Middle frontal gyrus (tissue), 1 donor: Measurements from ENCODE around the gene SMARCB1.

Experiments used
- DNase-seq: peaks from one replicate; pipeline ENCODE4 v3.0.0-alpha.2; 2015; ENCODE audit warnings: low spot score; ENCODE audit errors: extremely low spot score

The SMARCB1 gene

DNA sequence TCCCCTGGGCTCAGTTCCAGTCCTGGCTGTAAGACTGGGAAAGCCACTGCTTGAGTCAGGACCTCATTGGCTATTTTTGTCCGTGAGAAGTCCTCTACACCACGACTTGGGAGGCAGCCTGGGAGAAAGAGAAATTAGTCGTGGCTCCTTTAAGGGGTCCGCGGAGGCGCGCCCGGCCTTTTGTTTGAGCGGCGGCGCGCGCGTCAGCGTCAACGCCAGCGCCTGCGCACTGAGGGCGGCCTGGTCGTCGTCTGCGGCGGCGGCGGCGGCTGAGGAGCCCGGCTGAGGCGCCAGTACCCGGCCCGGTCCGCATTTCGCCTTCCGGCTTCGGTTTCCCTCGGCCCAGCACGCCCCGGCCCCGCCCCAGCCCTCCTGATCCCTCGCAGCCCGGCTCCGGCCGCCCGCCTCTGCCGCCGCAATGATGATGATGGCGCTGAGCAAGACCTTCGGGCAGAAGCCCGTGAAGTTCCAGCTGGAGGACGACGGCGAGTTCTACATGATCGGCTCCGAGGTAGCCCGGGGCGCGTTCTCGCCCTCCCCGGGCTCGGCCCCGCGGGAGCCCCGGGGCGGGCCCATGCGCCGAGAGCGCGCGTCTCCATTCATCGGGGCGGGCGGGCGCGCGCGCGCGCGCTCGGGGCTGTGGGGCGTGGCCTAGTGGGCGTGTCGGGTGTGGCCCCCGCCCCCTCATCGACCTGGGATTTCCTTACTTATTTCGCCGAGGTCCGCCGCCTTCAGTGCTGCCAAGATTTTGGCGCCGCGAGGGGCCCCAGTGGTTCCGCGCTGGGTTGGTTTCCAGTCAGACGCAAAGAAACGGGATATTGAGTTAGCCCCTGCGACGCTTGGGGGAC, at the start of gene SMARCB1:
Gene SMARCB1, plus strand, starts transcription at position 215 of the 848 bp plus-strand sequence. Its CDS starts 204 bp downstream, at position 419.
- DNase-seq = peak; percentile 74

DNA sequence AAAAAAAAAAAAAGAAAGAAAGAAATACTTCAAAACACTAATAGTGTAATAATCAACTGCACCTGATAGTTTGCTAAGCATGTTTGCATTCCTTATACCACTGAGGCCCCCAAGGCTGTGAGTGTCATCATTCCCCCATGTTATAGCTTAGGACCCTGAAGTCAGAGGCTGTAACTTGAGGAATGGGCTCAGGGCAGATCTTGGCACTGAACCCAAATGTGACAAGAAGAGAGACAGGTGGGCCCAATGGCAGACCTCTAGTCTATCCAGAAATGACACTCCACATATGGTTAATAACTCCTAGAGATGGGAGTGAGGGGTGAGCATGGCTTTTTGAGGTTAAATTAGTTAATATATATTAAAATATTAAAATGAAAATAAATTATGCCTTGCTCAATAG, 49.1 kb upstream of the SMARCB1 start:
- no peak for DNase-seq

DNA sequence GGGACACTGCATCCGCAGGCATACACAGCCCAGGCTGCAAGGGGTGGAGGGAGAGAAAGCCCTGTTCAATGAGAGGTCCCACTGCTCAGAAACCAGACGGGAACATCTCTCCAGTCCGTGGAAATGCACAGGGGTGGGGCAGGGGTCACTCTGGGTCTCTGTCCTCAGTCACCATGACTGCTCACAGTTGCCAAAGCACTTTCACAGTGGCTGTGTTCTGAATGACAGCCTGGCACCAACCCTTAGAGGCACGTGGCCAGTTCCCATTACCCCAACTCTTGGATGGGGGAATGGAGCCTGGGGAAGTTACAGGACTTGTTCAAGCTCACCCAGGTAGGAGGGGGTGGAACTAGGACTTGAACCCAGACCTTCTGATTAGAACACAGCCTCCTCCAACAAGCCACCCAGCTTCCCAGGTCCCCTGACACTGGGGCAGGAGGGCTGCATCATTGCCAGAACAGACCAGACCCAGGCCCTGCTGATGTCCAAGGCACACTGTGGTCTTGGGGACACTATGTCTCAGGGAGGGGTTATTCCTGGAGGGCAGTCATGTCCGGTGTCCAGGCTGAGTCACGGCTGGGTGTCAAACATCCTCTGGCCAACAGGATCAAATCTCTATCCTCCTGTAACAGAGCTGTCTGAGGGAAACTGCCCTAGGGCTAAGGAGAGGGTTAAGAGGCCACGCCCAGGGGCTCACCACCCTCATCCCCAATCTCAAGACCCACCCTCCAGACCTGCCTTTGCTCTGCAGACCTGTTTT, 44.1 kb upstream of the SMARCB1 start:
- DNase-seq = no peak

DNA sequence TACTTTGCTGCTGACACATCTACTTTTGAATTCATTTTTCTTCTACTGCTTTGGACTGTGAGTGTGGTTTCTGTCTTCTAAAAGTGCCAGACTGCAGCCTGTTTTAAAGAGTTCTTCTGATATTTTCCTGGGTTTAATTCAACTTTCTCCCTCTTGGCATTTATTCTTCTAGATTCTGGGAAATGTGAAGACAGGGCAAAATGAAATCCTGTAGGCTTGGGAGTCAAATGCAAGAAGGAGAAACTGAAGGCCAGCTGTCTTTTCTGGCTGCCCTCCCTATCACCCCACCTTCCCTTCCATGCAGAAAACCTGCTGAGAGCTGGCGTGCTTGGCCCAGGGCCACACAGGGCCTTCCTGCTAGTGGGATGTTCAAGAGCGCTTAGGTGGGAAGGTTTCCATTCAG, 43.5 kb upstream of the SMARCB1 start:
- DNase-seq = peak; percentile 4

DNA sequence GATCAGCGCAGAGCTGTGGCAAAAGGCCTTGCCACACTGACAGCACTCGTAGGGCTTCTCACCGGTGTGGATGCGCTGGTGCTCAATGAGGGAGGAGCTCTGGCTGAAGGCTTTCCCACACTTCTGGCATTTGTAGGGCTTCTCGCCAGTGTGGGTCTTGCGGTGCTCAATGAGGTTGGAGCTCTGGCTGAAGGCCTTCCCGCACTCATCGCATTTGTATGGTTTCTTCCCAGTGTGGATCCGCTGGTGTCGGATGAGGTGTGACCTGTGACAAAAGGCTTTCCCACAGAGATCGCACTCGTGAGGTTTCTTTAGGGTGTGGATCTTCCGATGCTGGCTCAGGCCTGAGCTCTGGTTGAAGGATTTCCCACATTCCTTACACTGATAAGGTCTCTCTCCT, 42.8 kb upstream of the SMARCB1 start:
- no peak for DNase-seq

DNA sequence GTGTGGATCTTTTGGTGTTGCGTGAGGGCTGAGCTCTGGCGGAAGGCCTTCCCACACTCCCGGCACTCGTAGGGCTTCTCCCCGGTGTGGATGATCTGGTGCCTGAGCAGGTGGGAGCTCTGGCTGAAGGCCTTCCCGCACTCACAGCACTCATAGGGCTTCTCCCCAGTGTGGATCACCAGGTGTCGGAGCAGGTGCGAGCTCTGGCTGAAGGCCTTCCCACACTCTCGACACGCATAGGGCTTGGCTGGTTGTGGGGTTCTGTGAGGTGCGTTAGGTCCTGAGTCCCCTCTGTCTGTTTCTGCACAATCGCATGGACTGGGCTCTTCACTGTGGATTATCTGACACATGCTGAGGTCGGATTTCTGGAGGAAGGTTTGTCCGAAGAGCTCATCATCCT, 42.3 kb upstream of the SMARCB1 start:
- no peak for DNase-seq

DNA sequence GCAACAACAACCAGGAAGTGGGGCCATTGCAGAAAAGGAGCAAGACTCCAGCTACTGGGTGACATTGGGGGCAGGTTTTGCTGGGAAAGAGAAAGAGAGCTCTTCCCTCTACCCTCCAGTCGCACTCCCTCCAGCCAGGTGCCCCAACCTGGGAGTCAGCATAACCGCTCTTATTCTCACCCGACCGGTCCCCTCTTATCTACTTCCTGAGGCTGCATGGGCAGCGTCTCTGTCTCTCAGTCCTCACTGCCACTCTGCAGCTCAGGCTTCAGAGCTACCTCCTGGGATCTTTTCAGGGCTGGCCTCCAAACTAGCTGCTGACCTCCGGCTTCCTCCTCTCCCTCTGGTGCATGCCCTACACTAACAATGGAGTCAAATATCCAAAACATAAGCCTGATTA, 41.0 kb upstream of the SMARCB1 start:
- no peak for DNase-seq

DNA sequence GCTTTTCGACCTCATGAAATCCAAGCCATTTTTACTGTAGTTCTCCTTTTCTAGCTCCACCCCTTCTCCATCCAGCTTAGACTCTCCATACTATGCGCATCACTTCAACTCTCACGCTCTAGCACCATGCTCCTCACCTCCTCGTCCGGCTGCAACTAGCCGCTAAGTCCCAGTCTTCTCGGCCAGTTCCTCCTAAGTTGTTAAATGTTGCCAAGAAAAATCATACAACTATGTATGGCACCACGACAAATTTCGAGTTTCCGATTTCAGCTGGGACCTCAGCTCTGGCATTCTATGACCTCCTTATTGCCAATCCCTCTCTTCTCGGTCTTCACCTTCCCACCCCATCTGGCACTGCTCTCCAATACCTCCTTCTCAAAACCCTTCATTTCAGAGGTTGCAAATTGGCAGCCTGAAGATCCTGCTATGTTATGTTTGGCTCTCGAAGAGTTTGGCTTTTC, 36.9 kb upstream of the SMARCB1 start:
- DNase-seq = no peak

DNA sequence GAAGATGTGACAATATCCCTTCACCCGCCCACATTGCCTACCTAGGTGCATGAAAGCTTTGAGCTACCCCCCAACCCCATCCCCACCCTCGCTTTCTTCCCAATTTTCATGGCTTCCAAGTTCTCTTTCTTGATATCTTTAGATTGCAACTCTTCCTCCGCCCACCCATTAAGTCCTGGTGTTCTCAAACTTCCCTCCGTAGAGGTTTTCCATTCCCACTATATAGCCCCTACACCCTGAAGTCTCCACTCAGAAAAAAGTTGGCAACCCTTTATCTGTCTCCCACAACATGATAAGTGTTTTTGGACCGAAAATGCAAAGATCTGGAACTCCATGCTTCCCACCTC, 36.4 kb upstream of the SMARCB1 start:
- no peak for DNase-seq

DNA sequence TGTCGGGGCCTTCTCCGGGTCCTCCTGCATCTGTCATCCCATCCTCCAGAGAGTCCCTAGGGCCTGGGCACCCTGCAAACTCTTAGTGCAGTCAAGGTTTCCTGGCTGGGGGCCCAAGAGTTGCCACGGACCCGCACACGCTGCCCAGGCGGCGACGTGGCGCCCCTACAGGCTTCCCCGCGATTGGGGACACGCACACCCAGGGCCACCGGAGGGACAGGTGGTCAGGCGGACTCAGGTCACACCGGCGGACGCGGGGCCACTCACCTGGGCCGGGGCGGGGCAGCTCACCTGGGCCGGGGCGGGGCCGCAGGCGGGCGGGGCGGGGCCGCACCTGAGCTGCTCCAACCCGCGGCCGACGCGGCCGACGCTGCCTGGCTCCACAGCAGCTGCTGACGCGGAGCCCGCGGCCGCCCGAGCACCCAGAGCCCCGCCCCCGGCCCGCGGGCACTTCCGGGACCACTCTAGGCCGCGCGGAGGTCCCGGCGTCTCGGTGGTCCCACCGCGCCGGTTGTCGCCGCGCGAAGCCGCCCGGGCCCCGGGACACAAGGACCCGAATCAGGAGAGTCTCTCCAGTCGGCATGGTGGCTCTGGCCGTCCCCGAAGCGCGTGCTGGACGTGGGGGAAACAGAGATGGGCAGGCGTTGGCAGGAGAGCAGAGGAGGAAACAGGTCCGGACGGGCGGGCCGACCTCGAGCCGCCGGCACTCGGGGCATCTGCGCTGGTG, 35.9 kb upstream of the SMARCB1 start, which contains the start of gene ZNF70:
Gene ZNF70, minus strand, starts transcription at position 399 of the 727 bp plus-strand sequence. CDS start 5,972 bp downstream, outside the sequence.
- DNase-seq = no peak

DNA sequence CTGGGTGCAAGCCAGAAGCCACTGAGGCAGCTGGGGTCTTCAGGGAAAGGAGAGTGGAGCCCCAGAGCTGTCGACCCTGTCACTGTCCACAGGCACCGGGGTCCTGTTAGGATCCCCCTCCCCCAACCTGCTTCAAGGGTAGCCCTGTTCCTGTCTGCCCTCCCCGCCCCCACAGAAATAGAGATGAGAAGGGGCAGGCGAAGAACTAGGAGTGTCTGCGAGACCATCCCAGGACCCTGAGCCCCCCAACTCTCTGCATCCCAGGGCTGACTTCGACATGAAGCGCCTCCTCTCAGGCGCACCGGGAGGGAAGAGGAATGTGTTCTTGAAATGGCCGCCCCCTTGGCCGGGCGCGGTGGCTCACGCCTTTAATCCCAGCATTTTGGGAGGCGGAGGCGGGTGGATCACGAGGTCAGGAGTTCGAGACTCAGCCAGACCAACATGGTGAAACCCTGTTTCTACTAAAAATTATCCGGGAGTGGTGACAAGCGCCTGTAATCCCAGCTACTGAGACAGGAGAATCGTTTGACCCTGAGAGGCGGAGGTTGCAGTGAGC, 35.2 kb upstream of the SMARCB1 start:
- no peak for DNase-seq

DNA sequence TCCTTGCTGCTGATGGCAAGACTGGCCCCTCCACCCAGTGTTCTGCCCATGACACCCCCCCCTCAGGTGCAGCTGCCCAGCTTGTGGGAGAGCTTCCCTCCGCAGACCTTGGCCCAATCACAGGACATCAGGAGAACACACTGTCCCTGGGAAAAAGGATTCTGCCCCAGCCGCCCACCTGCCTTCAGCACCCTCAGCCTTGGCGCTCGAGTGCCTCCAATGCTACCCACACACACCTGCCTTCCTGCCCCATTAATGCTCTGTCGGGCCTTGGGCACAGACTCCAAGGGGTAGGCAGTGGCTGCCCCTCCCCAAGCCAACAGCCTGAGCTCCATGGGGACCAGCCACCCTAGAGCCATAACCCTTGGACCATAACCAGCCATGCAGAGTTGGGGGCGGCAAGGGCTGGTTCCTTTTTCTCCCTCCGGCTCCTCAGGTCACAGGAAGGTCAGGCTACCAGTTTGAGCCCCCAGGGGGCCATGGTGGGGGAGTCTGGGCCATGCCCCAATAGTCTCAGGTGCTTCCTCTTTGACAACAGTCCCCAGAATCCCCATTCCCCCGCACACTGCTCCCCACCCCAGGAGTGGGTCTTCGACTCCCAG, 34.6 kb upstream of the SMARCB1 start:
- DNase-seq = no peak

DNA sequence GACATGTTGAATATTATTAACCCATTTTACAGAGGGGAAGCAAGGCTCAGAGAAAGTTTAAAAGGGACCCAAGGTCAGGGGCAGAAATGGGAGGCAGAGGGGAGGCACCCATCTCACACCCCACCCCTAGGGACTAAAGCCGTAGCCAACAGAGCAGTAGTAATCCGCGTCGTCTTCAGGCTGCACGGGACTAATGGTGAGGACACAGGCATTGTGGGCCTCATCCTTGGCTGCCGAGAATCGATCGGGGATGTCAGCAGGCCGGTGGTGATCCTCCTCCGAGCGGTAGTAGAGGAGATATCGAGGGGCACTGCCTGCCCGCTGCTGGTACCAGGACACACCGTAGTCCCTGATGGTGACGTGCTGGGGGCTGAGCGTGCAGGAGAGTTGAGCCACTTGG, 34.0 kb upstream of the SMARCB1 start:
- DNase-seq = no peak

DNA sequence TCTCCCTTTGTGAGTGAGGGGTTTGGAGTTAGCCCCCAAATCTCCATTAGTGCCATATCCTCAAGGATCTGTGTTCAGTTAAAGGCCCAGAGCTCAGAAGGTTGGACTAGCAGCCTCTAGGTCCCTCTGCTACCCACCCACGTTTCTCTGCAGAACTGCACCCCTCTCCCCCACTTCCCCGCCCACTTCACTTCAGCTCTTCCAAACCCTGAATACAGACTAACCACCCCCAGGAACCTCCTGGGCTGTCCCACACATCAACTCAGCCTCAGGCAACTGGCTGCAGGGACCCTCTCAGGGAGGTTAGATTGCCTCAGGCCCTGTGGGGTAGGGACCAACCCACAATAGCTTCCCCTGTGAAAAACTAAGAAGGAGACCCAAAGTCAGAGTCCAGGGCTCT, 33.4 kb upstream of the SMARCB1 start:
- DNase-seq = no peak

DNA sequence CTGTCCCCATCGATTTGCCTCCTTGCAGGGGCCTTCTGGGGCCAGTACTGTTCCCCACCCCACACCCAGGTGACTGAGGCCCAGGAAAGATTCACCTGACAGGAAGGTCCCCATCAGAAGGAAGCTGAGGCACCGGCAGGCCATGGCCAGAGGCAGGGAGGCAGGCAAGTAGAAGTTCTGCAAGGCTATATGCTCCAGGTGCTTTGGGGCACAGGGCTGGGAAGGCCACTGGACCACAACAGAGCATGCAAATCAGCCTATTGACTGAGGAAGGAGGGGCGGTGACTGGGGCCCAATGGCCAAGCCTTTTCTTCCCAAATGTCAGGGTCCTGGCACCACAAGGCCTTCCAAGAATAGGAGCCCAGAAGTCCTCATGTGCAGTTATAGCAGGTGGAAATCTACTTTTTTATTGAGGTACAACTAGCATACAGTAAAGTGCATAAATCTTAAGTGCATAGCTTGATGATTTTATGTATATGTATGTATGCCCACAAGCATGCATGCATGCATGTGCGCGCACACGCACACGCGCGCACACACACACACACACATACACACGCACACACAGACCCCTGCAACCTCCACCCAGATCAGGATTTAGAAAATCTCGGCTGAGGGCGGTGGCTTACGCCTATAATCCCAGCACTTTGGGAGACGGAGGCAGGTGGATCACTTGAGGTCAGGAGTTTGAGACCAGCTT, 32.4 kb upstream of the SMARCB1 start, which contains the start of gene VPREB3:
Gene VPREB3, minus strand, starts transcription at position 206 of the 700 bp plus-strand sequence. Its CDS starts 62 bp downstream, at position 144.
- DNase-seq = no peak

DNA sequence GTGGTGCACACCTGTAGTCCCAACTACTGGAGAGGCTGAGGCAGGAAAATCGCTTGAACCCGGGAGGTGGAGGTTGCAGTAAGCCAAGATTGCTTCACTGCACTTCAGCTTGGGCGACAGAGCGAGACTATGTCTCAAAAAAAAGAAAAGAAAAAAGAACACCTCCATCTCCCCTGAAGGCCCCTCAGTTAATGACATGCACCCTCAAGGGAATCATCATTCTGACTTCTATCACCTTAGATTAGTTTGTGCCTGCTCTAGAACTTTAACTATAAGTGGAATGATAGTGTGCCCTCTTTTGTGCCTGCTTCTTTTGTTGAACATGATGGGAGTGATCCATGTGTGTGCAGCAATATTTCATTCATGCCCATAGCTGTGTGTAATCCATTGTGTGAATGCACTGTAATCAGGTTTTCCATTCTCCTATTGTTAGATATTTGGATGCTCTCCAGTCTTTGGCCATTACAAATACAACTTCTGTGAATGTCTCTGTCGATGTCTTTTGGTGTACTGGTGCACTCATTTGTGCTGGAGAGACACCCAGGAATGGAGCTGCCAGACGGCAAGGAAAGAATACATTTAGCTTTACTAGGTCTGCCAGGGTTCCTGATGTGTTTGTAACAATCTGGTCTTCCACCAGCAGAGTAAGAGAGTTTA, 31.7 kb upstream of the SMARCB1 start:
- DNase-seq = no peak

DNA sequence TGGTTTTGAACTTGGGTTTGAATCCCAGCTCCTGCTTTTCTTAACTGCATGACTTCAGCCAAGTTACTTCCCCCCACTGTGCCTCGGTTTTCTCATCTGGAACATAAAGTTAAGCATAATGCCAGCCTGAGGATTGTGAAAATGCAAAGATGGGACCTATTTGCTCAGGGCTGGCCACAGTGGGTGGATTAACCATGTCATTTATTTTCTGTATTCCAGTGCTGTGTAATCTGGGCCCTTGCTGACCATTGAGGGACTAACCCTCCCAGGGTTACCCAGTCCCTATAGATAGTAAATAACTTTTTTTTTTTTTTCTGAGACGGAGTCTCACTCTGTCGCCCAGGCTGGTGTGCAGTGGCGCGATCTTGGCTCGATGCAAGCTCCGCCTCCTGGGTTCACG, 31.1 kb upstream of the SMARCB1 start:
- DNase-seq = no peak

DNA sequence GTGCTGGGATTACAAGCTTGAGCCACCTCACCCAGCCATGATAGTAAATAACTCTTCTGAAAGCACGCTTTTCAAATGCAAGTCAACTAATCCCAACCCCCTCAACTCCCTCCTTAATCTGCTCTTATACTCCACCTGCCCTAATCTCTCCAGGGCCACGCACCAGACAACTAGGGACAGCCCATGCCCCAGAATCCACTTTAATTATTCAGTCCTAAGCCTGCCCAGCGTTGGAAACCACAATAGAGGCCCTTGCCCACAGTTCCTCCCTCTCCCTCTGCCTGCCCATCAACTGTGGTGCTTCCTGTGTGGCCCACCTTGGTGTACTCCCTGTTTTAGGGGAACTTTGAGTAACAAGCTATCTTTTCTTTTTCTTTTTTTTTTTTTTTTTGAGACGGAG, 29.9 kb upstream of the SMARCB1 start:
- no peak for DNase-seq

DNA sequence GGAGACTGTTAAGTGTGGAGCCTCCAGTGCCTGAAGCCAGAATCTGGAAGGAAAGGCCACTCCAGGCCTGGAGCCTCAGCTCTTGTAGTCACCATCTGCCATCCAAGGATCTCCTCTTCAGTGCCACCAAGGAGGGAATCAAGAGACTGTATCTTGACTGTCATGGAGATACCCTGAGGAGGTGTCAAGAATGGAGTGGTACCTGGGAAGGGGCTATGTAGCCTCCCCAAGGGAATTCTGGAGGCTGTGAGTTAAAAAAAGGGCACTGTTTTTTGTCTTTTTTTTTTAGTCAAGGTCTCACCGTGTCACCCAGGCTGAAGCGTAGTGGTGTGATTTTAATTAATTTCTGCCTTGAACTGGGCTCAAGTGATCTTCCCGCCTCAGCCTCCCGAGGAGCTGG, 27.2 kb upstream of the SMARCB1 start:
- no peak for DNase-seq

DNA sequence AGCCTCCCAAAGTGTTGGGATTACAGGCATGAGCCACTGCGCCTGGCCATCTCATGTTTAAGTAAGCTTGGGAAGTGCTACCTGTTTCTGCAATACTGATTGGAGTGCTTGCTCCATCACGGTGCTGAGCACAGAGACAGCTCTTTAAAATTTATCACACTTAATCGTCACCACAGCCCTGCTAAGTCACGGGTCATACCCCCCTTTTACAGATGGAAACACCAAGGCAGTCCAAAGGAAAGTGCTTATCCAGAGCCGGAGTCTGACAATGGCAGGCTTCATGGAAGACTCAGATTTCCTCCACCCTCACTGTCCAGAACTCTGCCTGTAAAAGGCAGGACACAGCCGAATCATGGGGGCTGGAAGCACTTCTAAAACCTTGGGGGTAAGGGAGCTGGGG, 26.7 kb upstream of the SMARCB1 start:
- no peak for DNase-seq
